ENCODE data around the gene SNCAIP. TPM values are rescaled to one million over a fixed set of nuclear protein-coding genes. Genes with fewer than 3 reads are reported as not detected.
"Not testable (repeated sequence)": the region's sequence is repeated elsewhere in the genome, so short reads cannot be mapped to it uniquely, and the experiment has no call there.

The SNCAIP gene
- total RNA-seq, 1 donor from 2014 or later, result 1.4 TPM

DNA sequence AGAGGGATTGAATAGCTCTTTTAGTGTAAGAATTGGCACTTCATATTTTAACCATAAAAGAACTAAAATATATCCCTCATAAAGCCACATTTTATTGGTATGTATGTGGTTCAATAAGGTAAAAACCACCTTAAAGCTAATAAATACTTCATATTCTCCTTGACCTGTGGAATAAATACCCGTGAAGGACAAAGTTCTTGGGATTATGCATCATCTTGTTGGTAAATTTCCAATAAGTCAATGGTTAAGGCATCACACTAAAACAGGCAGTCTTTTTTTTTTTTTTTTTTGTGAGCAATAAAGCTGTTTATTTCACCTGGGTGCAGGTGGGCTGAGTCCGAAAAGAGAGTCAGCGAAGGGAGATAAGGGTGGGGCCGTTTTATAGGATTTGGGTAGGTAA is 161.9 kb downstream of the SNCAIP start:
- Histone ChIP-seq H3K27ac (replicated peaks) (no peak overlapping the region), H3K9me3 (replicated peaks) (no peaks in the 10 kb centered on the region), H3K4me1 (peaks cover 12% of the 10 kb centered on the region), H3K4me3 (no peak overlapping the region), H3K27me3 (ENCODE audit: low read depth) (no peaks in the 10 kb centered on the region), H3K36me3 (no peaks in the 10 kb centered on the region)
- DNase-seq, result no peak
- intact Hi-C loops (cut with micrococcal nuclease), result no loop called here
- TF ChIP-seq, protein P1, sequence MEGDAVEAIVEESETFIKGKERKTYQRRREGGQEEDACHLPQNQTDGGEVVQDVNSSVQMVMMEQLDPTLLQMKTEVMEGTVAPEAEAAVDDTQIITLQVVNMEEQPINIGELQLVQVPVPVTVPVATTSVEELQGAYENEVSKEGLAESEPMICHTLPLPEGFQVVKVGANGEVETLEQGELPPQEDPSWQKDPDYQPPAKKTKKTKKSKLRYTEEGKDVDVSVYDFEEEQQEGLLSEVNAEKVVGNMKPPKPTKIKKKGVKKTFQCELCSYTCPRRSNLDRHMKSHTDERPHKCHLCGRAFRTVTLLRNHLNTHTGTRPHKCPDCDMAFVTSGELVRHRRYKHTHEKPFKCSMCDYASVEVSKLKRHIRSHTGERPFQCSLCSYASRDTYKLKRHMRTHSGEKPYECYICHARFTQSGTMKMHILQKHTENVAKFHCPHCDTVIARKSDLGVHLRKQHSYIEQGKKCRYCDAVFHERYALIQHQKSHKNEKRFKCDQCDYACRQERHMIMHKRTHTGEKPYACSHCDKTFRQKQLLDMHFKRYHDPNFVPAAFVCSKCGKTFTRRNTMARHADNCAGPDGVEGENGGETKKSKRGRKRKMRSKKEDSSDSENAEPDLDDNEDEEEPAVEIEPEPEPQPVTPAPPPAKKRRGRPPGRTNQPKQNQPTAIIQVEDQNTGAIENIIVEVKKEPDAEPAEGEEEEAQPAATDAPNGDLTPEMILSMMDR (IDR thresholded peaks at IDR 0.05; ENCODE audit: borderline replicate concordance), result no peak

DNA sequence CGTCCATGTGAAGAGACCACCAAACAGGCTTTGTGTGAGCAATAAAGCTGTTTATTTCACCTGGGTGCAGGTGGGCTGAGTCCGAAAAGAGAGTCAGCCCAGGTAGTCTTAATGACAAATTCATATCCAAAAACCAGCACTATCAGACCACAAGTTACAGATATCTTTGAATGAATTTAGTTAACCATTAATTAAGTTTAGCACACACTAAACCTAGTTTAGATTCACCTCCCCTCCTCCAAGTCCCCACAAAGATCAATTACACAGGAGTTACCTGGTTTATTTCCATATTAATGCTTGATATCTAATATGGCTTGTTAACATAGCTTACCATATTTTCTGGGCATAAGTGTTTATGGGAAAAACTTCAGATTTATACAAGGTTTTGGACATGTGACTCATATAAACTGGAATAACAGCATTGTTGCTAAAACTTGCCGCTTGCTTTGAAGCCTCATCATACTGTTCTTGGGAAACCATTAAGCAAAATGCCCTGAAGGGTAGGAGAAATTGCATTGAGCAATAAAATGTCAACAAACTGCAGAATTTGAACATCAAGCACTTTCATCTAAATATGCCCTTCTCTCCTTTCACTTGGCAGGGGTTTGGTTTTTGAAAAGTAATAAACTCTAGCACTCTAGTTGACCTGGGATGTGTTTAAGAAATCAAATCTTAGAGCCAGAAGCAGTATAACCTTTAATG is 166.9 kb downstream of the SNCAIP start:
- Histone ChIP-seq H3K4me1 (no peaks in the 10 kb centered on the region), H3K4me3 (no peak overlapping the region), H3K9me3 (replicated peaks) (no peaks in the 10 kb centered on the region), H3K36me3 (no peaks in the 10 kb centered on the region), H3K27me3 (ENCODE audit: low read depth) (no peaks in the 10 kb centered on the region), H3K27ac (replicated peaks) (no peak overlapping the region)
- TF ChIP-seq, protein P1 (IDR thresholded peaks at IDR 0.05; ENCODE audit: borderline replicate concordance), result no peak
- intact Hi-C loops (cut with micrococcal nuclease), result no loop called here
- DNase-seq, result no peak

GRCh38 chr5:122480146-122480545 is 168.1 kb downstream of the SNCAIP start:
- no peaks in the 10 kb centered on the region for H3K9me3 ChIP-seq (replicated peaks)
- TF ChIP-seq, protein P1 (IDR thresholded peaks at IDR 0.05; ENCODE audit: borderline replicate concordance), result no peak
- no peak overlapping the region for H3K4me3 ChIP-seq
- no peak for DNase-seq
- no peaks in the 10 kb centered on the region for H3K36me3 ChIP-seq
- no peaks in the 10 kb centered on the region for H3K4me1 ChIP-seq
- H3K27me3 ChIP-seq (ENCODE audit: low read depth), result no peaks in the 10 kb centered on the region
- no peak overlapping the region for H3K27ac ChIP-seq (replicated peaks)
- intact Hi-C loops (cut with micrococcal nuclease), result no loop called here

DNA sequence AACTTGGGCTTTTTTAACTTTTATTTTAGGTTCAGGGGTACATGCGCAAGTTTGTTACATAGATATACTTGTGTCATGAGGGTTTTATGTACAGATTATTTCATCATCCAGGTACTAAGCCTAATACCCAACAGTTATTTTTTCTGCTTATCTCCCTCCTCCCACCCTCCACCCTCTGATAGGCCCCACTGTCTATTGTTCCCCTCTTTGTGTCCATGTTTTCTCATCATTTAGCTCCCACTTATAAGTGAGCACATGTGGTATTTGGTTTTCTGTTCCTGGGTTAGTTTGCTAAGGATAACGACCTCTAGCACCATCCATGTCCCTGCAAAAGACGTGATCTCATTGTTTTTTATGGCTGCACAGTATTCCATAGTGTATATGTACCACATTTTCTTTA is 172.1 kb downstream of the SNCAIP start:
- Histone ChIP-seq H3K27me3 (ENCODE audit: low read depth) (no peaks in the 10 kb centered on the region), H3K4me1 (no peaks in the 10 kb centered on the region), H3K36me3 (no peaks in the 10 kb centered on the region), H3K4me3 (no peak overlapping the region), H3K9me3 (replicated peaks) (no peaks in the 10 kb centered on the region), H3K27ac (replicated peaks) (no peak overlapping the region)
- TF ChIP-seq, protein P1 (IDR thresholded peaks at IDR 0.05; ENCODE audit: borderline replicate concordance), result no peak
- no peak for DNase-seq
- intact Hi-C loops (cut with micrococcal nuclease), result no loop called here

DNA sequence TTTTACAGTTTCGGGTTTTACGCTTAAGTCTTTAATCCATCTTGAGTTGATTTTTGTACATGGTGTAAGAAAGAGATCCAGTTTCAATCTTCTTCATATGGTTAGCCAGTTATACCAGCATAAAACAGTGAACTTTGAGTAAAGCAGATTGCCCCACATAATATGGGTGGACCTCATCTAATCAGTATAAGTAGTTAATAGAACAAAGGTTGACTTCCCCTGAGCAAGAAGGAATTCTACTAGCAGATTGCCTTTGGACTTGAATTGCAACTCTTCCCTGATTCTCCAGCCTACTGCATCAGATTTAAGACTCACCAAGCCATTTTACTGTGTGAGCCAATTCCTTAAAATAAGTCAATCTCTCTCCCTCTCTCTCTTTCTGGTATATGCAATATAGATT is 173.2 kb downstream of the SNCAIP start:
- Histone ChIP-seq H3K9me3 (replicated peaks) (no peaks in the 10 kb centered on the region), H3K27ac (replicated peaks) (no peak overlapping the region), H3K4me3 (no peak overlapping the region), H3K4me1 (no peaks in the 10 kb centered on the region), H3K36me3 (no peaks in the 10 kb centered on the region), H3K27me3 (ENCODE audit: low read depth) (no peaks in the 10 kb centered on the region)
- intact Hi-C loops (cut with micrococcal nuclease), result no loop called here
- TF ChIP-seq, protein P1 (IDR thresholded peaks at IDR 0.05; ENCODE audit: borderline replicate concordance), result no peak
- DNase-seq, result no peak

- H3K4me3 ChIP-seq; intact Hi-C loops (cut with micrococcal nuclease); H3K27me3 ChIP-seq (ENCODE audit: low read depth); H3K36me3 ChIP-seq; H3K27ac ChIP-seq (replicated peaks); H3K9me3 ChIP-seq (replicated peaks); DNase-seq; H3K4me1 ChIP-seq: not testable (repeated sequence)
Measured at GRCh38 chr5:122486616-122487015, 174.6 kb downstream of the SNCAIP start.
